Glutamatergic neuron (in vitro differentiated cells): ENCODE data around the gene HCN3. TPM values are rescaled to one million over a fixed set of nuclear protein-coding genes. Genes with fewer than 3 reads are reported as not detected.
"Not testable (repeated sequence)": the region's sequence is repeated elsewhere in the genome, so short reads cannot be mapped to it uniquely, and the experiment has no call there.

ENCODE experiments used
- DNase-seq: peaks from one replicate; pipeline ENCODE4 v3.0.0; 2022
- H3K27ac Mint-ChIP-seq: one replicate; pipeline ENCODE4 v1.8.0; 2020; ENCODE audit warnings: mild to moderate bottlenecking, mixed read lengths, inconsistent platforms; ENCODE audit not compliant: unreplicated experiment
- H3K27me3 Mint-ChIP-seq: one replicate; pipeline ENCODE4 v1.8.0; 2020; ENCODE audit warnings: mild to moderate bottlenecking, moderate library complexity, mixed read lengths, inconsistent platforms; ENCODE audit not compliant: unreplicated experiment
- H3K36me3 Mint-ChIP-seq: one replicate; pipeline ENCODE4 v1.8.0; 2020; ENCODE audit warnings: mild to moderate bottlenecking, mixed read lengths, inconsistent platforms; ENCODE audit not compliant: unreplicated experiment
- H3K4me1 Mint-ChIP-seq: one replicate; pipeline ENCODE4 v1.8.0; 2020; ENCODE audit warnings: mild to moderate bottlenecking, low read depth, mixed read lengths, inconsistent platforms; ENCODE audit not compliant: unreplicated experiment
- H3K4me3 Mint-ChIP-seq: one replicate; pipeline ENCODE4 v1.8.0; 2020; ENCODE audit warnings: mild to moderate bottlenecking, mixed read lengths, inconsistent platforms; ENCODE audit not compliant: unreplicated experiment
- H3K9me3 Mint-ChIP-seq: one replicate; pipeline ENCODE4 v1.8.0; 2020; ENCODE audit warnings: mild to moderate bottlenecking, moderate library complexity, mixed read lengths, inconsistent platforms; ENCODE audit not compliant: unreplicated experiment
- CTCF ChIP-seq: fragments of 200-600 bp; sonication (generic); IDR thresholded peaks from one replicate; pipeline ENCODE4 v1.5.0; 2021; ENCODE audit not compliant: partially characterized antibody, unreplicated experiment
- long read RNA-seq: library from polyadenylated mRNA; unstranded; transcript quantifications from one replicate; pipeline ENCODE4 v2.0.0, GENCODE V29; 2020; ENCODE audit not compliant: unreplicated experiment
- total RNA-seq: library from RNA; stranded (reverse); fragmentation: NEBNext Ultra II Directional; extraction: Animal tissue kit (Norgen Biotek cat#: 25700); gene quantifications from one replicate; pipeline ENCODE4 v1.2.1, GENCODE V29; 2021; ENCODE audit not compliant: unreplicated experiment

Gene HCN3
- total RNA-seq = 30.5 TPM
- long read RNA-seq, partial matches to known transcripts = 1 of 2 reads
- long read RNA-seq, other reads (novel, unspliced or antisense) = 1 of 2 reads

GRCh38 chr1:155277070-155277901, at the start of gene HCN3:
TSS of gene HCN3 (plus strand) at chr1:155277463. CDS start at chr1:155277591, 128 bp downstream.
- peak; percentile 73 for TF ChIP-seq CTCF
- H3K27me3 Mint-ChIP-seq = peaks cover 8% of the 10 kb centered on the region
- peaks cover 14% of the 10 kb centered on the region for H3K9me3 Mint-ChIP-seq
- DNase-seq = peak; percentile 100
- no peaks in the 10 kb centered on the region for H3K36me3 Mint-ChIP-seq
- H3K4me1 Mint-ChIP-seq = peaks cover 19% of the 10 kb centered on the region
- H3K4me3 Mint-ChIP-seq = peak within 1 kb of the TSS; percentile 81
- peak within 1 kb of the TSS; percentile 48 for H3K27ac Mint-ChIP-seq

DNA sequence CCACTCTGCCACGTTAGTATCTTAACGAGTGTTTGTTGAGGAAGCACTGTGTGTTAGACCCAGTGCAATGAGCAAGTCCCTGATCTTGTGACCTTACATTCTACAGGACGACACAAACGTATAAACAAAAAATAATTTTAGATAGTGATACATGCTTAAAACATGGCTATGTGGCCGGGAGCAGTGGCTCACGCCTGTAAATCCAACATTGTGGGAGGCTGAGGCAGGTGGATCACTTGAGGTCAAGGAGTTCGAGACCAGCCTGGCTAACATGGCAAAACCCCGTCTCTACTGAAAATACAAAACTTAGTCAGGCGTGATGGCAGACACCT, 49.2 kb upstream of the HCN3 start:
- Mint-ChIP-seq H3K27me3 (peaks cover 16% of the 10 kb centered on the region), H3K4me1 (peaks cover 9% of the 10 kb centered on the region), H3K27ac (peak overlapping the region; percentile 99), H3K9me3 (peaks cover 19% of the 10 kb centered on the region), H3K4me3 (peak overlapping the region; percentile 96), H3K36me3 (no peaks in the 10 kb centered on the region)
- no peak for TF ChIP-seq CTCF
- no peak for DNase-seq

DNA sequence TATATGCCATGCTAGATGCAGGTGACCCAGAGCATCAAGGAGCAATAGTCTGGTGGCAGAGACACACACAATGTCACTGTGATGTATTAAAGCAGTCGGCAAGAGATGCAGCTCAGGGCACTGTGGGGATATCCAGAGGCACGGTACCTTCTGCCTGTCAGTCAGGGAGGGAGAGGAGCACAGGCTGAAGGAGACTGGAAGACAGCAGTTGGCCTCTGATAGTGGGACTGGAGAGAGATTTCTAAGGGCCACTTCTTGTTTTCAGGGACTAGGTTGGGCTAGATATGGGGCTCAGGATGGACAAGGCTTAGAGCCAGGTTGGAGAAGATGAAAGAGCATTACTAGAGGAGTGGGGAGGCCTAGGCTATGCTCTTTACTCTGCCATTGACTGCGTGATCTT, 46.0 kb upstream of the HCN3 start:
- not testable (repeated sequence) for DNase-seq, H3K36me3 Mint-ChIP-seq, H3K4me1 Mint-ChIP-seq, H3K27ac Mint-ChIP-seq
- Mint-ChIP-seq H3K4me3 (peak overlapping the region; percentile 42), H3K27me3 (peaks cover 13% of the 10 kb centered on the region), H3K9me3 (peaks cover 15% of the 10 kb centered on the region)

DNA sequence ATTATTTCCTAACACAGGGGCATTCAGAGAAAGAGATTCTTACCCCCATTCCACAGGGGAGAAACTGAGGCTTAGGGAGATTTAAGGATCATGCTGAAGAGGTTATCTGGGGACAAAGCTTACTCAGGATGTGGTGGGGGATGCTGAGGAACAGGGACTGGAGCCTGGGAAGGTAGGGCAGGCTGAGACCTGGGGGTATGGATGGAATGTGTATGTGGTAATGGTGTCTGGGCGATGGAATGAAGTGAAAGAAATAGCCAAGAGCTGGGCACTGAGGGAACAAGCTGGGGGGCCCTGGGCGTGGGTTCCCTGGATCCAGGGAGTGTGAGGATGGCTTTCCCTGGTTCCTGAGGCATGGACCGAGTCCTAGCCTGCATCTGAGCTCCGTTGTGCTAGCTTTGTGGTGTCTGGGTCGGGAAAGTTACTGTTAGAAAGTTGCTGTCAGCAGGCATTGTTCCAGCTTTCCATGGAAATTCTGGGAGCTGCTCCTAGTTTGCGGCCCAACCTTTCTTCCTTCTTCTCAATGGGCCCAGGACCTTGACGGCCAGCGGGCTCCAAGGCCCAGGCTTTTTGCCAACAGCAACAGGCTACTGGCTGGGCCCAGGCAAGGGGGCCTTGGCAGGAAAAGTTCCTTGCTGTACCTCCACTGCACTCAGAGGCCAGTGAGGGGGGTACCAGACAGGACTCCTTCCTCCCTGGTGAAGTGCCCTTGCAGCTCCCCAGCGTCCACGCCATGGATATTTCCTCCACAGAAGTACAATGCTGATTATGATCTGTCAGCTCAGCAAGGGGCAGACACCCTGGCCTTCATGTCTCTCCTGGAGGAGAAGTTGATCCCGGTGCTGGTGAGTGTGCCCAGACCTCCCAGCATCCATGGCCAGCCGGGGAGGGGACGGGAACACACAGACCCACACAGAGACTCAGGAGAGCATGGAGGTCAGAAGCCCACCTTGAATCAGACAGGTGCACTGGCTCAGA, 45.0 kb upstream of the HCN3 start:
- not testable (repeated sequence) for H3K4me3 Mint-ChIP-seq, H3K36me3 Mint-ChIP-seq, H3K9me3 Mint-ChIP-seq, H3K4me1 Mint-ChIP-seq, DNase-seq
- Mint-ChIP-seq H3K27ac (peak overlapping the region; percentile 8), H3K27me3 (peaks cover 13% of the 10 kb centered on the region)

DNA sequence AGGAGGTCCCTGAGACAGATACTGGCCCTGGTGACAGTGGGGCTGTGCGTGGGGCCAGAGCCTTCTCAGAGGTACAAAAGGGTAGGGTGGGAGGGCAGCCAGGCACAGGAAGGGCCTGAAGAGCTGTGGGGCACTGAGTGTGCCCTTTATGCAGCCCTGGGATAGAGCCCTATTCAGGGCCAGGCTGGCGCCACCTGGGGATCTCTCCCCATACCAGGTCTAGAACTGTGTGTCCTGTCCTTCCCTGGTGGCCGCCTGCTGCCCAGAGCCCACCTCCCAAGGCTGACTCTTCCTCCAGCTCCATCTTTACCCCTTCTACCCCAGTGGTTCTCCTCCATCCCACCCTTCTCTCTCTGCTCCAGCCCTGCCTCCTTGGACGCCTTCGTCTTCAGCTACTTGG, 43.8 kb upstream of the HCN3 start:
- not testable (repeated sequence) for H3K9me3 Mint-ChIP-seq, DNase-seq, H3K4me1 Mint-ChIP-seq, H3K36me3 Mint-ChIP-seq, H3K4me3 Mint-ChIP-seq, H3K27ac Mint-ChIP-seq
- peaks cover 12% of the 10 kb centered on the region for H3K27me3 Mint-ChIP-seq

DNA sequence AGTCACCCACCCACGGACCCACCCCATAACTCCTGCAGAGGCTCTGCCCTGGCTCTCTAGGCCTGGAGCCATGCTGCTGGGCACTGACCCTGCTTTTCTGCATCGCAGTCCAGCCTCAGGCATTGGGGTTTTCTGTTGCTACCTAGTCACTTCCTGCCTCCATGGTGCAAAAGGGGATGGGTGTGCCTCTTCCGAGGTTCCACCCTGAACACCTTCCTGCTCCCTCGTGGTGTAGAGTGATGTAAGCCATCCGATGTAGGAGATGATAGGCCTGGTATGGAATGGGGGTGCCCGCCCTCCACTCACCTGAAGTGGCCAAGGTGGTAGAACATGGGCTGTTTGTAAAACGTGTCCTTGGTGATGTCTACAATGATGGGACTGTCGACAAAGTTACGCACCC, 41.9 kb upstream of the HCN3 start:
- not testable (repeated sequence) for H3K4me3 Mint-ChIP-seq, H3K36me3 Mint-ChIP-seq, H3K4me1 Mint-ChIP-seq, H3K27ac Mint-ChIP-seq, H3K9me3 Mint-ChIP-seq, DNase-seq, H3K27me3 Mint-ChIP-seq
